ENCODE results near the gene MYOZ3.

Gene MYOZ3

DNA sequence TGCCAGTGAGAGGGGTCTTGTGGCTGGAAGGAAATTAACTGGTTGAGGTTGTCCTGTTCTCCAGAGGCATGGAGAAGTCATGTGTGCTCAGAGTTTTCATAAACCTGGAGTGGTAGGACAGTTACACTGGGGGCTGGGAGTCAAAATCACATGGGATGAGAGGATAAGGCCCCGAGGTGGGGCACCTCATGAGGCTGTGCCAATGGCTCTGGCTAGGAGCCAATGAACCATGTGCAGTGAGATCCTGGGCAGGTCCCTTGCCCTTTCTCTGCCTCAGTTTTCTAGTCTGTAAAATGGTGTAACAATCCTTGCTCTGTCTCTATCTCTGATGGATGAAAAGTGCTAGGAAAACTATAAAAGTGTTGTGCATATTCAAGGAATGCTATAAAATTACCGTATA lies 27.6 kb upstream of the MYOZ3 start:
- TF ChIP-seq, protein P1, sequence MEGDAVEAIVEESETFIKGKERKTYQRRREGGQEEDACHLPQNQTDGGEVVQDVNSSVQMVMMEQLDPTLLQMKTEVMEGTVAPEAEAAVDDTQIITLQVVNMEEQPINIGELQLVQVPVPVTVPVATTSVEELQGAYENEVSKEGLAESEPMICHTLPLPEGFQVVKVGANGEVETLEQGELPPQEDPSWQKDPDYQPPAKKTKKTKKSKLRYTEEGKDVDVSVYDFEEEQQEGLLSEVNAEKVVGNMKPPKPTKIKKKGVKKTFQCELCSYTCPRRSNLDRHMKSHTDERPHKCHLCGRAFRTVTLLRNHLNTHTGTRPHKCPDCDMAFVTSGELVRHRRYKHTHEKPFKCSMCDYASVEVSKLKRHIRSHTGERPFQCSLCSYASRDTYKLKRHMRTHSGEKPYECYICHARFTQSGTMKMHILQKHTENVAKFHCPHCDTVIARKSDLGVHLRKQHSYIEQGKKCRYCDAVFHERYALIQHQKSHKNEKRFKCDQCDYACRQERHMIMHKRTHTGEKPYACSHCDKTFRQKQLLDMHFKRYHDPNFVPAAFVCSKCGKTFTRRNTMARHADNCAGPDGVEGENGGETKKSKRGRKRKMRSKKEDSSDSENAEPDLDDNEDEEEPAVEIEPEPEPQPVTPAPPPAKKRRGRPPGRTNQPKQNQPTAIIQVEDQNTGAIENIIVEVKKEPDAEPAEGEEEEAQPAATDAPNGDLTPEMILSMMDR (IDR thresholded peaks at IDR 0.05; ENCODE audit: extremely low read depth, missing control alignments), result no peak
- no peak for DNase-seq (ENCODE audit: low spot score)

DNA sequence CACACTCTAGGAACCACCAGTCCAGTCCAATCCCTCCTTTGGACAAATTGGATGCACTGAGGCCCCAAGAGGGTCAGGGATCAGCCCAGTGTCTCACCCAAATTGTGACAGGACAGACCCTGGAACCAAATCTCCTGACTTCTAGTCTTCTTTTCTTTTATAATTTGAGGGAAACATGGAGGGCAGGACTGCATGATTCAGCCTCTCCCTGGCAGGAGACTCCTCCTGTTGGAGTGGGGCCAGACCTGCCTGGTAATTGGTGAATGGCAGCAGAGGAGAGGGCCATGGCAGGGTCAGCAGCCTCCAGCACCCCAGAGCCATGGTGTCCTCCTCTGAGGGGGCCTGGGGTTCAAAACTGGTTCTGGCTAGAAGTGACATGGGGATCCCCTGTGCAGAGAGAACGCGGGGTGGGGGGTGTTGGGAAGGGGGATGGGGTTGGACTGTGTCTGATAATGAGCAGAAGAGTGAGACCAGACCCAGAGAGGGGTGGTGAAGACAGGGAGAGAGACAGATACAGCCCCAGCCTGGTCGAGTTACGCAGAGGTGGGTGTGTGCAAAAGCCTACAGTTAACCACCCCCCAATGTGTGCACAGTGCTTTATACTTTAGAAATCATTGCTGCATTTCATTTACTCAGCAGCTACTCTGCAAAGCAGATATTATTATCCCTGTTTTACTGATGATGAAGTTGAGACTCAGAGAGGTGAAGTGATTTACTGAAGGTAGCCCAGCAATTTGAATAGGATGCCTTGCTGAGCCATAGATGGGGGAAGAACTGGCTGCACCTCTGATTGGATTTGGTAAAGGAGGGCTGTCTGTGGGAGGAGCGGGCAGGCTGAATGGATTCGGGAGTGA lies 24.4 kb upstream of the MYOZ3 start:
- TF ChIP-seq, protein P1 (IDR thresholded peaks at IDR 0.05; ENCODE audit: extremely low read depth, missing control alignments), result no peak
- DNase-seq (ENCODE audit: low spot score), result no peak

DNA sequence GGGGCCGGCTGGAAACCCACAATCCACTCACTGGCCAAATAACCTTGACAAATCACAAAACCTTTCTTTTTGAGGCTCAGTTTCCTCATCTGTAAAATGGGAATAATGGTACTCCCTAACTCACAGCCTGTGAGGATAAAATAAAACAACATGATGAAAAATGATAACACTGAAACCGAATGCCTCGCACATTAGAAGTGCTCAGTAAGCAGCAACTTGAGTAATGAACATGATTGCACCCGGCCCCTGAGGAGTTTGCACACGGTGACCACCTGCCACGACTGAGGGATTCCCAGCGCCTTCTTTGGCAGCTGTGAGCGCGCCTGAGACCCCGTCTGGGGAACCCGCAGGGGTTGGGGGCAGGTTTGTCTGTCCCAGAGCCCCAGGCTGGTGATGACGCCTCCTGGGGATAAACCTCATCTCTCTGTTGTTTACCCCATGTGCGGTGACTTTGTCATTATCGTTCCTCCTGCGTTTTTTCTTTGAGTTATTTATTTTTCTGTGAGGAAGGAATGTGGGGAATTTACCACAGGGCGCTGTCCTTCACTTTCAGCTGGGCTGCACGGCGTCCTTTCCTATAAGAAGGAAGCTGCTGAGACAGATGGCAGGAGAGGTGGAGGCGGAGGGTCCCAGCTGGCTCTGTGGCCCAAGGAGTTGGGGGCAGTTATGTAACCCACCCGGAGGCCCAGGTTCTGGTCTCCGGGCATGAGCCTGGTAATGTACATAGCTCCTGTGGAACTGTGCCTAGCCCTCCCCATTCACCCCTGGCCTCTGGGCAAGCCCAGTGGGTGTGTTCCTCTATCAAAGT lies 23.6 kb upstream of the MYOZ3 start:
- DNase-seq (ENCODE audit: low spot score), result no peak
- TF ChIP-seq, protein P1 (IDR thresholded peaks at IDR 0.05; ENCODE audit: extremely low read depth, missing control alignments), result no peak

DNA sequence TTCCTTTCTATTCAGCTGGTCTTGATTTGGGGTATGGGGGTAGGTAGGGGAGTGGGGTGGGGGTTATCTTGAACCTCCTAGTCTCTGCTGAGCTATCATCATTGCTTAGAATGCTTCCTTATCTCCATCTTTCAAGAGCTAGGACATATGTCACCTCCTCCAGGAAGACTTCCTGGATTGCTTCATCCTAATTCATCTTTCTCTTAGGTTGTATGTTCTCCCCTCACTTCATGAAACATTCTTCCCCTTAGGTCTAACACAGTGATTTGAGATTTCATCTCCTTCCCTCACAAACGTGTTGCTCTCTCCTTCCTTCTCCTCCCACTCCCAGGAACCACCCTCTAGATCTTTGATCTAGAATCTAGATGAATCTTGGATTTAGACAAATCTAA lies 23.0 kb upstream of the MYOZ3 start:
- TF ChIP-seq, protein P1 (IDR thresholded peaks at IDR 0.05; ENCODE audit: extremely low read depth, missing control alignments), result no peak

DNA sequence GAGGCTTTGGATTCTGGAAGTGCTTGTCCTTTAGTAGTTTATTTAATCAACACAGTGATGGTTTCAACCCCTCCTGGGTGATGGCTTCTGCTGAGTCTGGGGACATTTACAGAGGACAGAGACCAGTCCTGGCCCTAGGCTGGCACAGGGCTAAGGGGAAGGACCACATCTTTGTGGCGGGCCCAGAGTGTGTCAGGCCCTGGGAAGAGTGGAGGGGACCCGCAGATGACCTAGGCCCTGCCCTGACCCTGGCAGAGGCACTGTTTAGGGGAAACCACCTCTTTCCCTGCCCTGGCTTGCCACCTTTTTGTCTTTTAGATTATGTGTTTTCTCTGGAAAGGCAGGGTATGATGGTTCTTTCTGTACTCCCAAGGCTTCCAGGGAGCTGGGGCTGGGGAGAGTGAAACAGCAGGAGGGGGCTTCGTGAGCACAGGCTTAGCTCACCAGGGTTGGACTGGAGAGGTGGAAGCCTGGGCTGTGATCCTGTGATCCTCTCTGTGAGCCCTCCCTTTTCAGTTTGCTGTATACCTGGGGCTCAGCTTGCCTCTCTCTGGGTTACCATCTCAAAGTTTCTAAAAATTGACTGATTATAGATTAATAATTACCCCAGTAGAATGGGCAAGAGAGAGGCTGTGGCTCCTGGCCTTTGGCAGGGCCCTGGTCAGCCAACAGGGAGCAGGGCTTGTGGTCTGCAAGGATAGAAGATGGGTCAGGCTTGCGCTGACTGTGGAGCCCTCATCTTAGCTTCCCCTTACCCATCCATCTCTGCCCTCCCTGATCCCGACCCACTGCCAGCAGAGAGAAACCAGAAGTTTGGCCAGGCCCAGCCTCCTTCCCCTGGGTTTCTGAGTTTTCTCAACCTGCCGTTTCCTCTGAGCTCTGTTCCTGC lies 22.3 kb upstream of the MYOZ3 start:
- TF ChIP-seq, protein P1 (IDR thresholded peaks at IDR 0.05; ENCODE audit: extremely low read depth, missing control alignments), result no peak
- DNase-seq (ENCODE audit: low spot score), result no peak

More for the DNA sequence above, 23.0 kb upstream of the MYOZ3 start:
- no peak for DNase-seq (ENCODE audit: low spot score)

DNA sequence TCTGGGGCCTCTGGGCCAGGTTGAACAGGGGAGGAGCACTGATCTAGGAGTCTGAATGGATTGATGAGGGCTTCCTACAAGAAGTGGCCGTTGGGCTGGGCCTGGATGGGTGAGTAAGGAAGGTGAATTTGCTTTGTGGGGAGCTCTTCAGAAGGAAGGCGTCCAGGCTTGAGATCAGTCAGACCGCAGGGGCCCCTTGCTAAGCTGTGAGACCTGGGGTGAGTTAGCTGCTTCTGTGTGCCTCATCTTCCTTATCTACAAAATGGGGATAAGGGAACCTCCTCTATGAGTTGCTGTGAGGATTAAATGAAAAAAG lies 21.7 kb upstream of the MYOZ3 start:
- TF ChIP-seq, protein P1 (IDR thresholded peaks at IDR 0.05; ENCODE audit: extremely low read depth, missing control alignments), result no peak
- no peak for DNase-seq (ENCODE audit: low spot score)

Measured in GM20000 (cell line).